GM12872 (cell line): ENCODE measurements around the gene MEP1B.
A peak's percentile ranks its signal among the peaks of the same experiment; 100 is the strongest.

Source experiments
- CTCF ChIP-seq: IDR thresholded peaks from 3 replicates; pipeline ENCODE4 v1.5.1; 2011; ENCODE audit warnings: low read depth, mild to moderate bottlenecking, low read length, moderate library complexity; ENCODE audit not compliant: insufficient read depth

Gene MEP1B

GRCh38 chr18:32259553-32259952, 69.7 kb downstream of the MEP1B start:
- no peak for TF ChIP-seq CTCF

- TF ChIP-seq CTCF, result peak; percentile 37; the same call in 2 of the 3 replicates
Observed at GRCh38 chr18:32261003-32261402, 71.2 kb downstream of the MEP1B start.

- no peak for TF ChIP-seq CTCF
Observed at GRCh38 chr18:32262092-32262491, 72.3 kb downstream of the MEP1B start.

GRCh38 chr18:32264401-32264800, 74.6 kb downstream of the MEP1B start:
- TF ChIP-seq CTCF, result no peak

- no peak for TF ChIP-seq CTCF
Observed at GRCh38 chr18:32267463-32267862, 77.6 kb downstream of the MEP1B start.
